Right renal pelvis (tissue), 4 donors: ENCODE data around the gene VPS26A. TPM values are rescaled to one million over a fixed set of nuclear protein-coding genes. Genes with fewer than 3 reads are reported as not detected.
A peak's percentile ranks its signal among the peaks of the same experiment; 100 is the strongest.

Experiments used
- DNase-seq, 4 donors: peaks; one replicate each; pipeline ENCODE4 v3.0.0-alpha.2; 2013; ENCODE audit warnings: low read depth in 4 of 4, low spot score in 3 of 4, missing footprints in 1 of 4
- polyA plus RNA-seq, 4 donors: library from polyadenylated mRNA; unstranded; fragments of 120-200 nt; gene quantifications; one replicate each; pipeline ENCODE4 v1.2.1, GENCODE V29; 2013; ENCODE audit not compliant: insufficient read length in 4 of 4

Gene VPS26A
- polyA plus RNA-seq = 100 to 1,000 TPM in 1 of 4 donors, 10 to 100 TPM in 3; 81.2 to 103 (median 99.2) TPM

GRCh38 chr10:69123747-69124562 is at the start of gene VPS26A:
TSS of gene VPS26A (plus strand) at chr10:69124178. CDS start at chr10:69124278, 100 bp downstream.
- DNase-seq = peak; percentile 97 to 99 (median 98)

- DNase-seq = no peak
These were observed 49.4 kb upstream of the VPS26A start for GRCh38 chr10:69074532-69074931.

GRCh38 chr10:69075431-69075830 is 48.5 kb upstream of the VPS26A start:
- DNase-seq = no peak

- DNase-seq = no peak
These were observed 45.7 kb upstream of the VPS26A start for GRCh38 chr10:69078311-69078710.

- no peak for DNase-seq
These were observed 43.8 kb upstream of the VPS26A start for GRCh38 chr10:69080226-69080625.

- no peak for DNase-seq
These were observed 37.9 kb upstream of the VPS26A start for GRCh38 chr10:69086001-69086509.

- DNase-seq = no peak
These were observed 36.1 kb upstream of the VPS26A start, which contains the start of gene SRGN for GRCh38 chr10:69087590-69088470. TSS of gene SRGN (plus strand) at chr10:69088103. CDS start at chr10:69088158, 55 bp downstream.

GRCh38 chr10:69088471-69088769 is 35.6 kb upstream of the VPS26A start:
- no peak for DNase-seq

- DNase-seq = no peak
These were observed 35.0 kb upstream of the VPS26A start for GRCh38 chr10:69088801-69089501.

- no peak for DNase-seq
These were observed 34.1 kb upstream of the VPS26A start for GRCh38 chr10:69089638-69090599.

- DNase-seq = no peak
These were observed 33.3 kb upstream of the VPS26A start for GRCh38 chr10:69090685-69091084.

GRCh38 chr10:69091143-69091651 is 32.8 kb upstream of the VPS26A start:
- no peak for DNase-seq

- DNase-seq = peak; percentile 58 to 70 (median 68)
These were observed 30.8 kb upstream of the VPS26A start for GRCh38 chr10:69092959-69093850.

- no peak for DNase-seq
These were observed 30.0 kb upstream of the VPS26A start for GRCh38 chr10:69093933-69094332.

- no peak for DNase-seq
These were observed 27.9 kb upstream of the VPS26A start for GRCh38 chr10:69096045-69096444.

- no peak for DNase-seq
These were observed 26.2 kb upstream of the VPS26A start for GRCh38 chr10:69097729-69098128.

GRCh38 chr10:69100136-69100872 is 23.7 kb upstream of the VPS26A start:
- DNase-seq = no peak
